Measurements from ENCODE around the gene DCDC2C.
A peak's percentile ranks its signal among the peaks of the same experiment; 100 is the strongest.
"Not testable (repeated sequence)": the region's sequence is repeated elsewhere in the genome, so short reads cannot be mapped to it uniquely, and the experiment has no call there.

The DCDC2C gene

DNA sequence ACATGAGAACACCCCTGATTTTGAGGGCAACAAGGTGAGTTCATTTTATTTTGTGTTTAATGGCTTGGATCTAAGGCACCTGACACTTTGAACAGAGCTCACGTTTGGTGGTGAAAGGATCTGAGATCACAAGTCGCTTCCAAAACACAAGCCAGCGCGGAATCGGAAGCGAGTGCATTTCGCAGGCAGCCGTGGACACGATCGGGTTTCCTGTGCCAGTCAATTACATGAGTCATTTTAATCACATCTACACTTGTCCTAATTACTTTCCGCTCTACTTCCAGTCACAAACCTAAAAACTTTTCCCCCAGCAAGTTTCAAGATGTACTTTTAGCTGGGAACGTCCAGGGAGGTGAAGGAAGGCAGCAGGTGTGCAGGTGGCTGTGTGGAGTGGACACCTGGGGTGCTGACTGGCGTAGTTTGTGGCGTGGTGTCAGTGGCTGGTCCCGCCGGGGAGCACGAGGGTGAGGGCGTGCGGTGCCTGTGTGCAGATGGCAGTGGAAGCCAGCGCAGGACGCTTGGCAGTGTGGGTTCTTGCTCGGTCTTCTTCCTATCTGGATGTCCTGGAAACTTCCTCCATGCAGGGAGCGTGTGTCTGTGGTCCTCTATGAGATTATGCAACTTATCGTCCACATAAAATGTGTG lies 75.6 kb downstream of the DCDC2C start:
- no peak for DNase-seq

DNA sequence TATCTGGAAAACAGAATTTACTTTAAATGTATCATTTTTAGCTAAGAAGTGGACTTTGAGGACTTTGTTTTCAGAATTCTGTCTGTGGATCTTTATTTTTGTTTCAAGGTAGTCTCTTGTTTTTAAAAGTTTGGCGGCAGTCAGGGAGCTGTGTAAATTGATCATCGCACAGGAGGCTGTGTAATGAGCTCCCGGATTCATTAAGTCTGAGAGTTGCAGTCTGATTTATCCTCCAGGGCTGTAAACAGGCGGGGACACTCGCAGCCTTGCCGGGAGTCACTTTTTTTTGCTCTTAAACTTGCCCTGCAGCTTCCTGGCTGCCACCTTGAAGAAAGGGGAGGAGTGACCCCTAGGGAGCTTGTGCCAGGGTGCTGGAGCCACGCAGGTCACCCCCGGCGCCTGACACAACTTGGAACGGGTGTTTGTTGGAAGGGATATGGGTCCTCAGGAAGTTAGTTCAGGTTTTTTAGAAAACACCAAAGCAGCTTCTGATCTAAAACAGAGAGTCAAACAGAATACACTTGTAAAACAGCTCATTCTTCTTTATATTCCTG lies 76.2 kb downstream of the DCDC2C start:
- no peak for DNase-seq

DNA sequence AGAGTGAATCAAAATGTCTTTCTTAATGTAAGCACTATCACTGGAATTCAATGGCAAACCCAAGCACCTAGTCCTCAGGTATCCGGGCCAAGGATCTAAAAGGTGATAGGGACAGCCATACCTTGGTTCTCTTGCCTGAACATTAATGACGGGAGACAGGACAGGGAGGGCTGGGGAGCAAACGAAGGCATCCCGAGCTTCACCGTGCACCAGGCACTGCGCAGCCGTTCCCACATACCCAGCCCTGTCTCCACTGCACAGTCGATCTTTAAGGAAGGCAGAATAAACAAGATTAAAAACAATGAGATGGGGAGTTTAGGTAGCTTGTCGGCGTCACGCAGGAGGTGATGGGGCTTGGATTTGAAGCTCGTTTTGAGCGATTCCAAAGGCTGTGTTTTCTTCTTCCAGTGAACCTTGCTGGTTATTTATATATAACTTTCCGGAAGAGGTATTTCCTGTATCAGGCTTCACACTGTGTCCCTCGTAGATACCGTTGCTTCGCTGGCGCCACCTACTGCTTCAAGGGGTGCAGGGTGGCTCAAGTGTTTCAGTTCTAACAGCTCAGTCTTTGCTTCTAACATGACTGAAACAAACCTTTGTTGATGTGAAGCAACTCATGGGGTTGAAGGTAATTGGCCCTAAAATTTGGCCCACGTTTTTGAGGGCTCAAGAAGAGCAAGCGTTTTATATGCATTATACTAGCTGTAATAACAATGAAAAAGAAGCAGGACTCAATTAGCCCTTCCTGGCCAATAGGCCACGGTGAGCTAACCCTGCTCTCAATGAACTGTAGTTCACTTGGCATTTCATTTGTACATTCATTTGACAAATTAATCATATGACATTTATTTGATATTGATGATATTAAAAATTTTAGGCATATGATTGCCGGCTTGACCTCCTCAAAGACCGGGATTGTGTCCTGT lies 77.4 kb downstream of the DCDC2C start:
- DNase-seq = peak; percentile 50

DNA sequence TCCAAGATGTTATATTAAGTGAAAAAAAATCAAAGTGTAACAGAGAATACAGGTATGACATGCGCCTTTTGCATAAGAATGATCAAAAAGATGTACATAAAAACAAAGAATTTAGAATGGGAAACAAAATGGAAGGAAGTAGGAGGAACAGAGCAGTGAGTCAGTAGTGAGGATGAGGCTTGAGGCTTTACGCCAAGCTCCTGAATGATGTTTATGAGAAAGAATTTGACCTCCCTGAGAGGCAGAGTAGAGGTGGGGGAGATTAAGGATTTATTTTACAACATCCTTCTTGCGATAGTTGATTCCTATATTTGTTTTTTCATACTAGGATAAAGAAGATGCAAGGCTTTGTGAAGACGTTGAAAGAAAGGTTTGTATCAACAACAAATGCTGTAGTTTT lies 81.4 kb downstream of the DCDC2C start:
- DNase-seq = no peak

DNA sequence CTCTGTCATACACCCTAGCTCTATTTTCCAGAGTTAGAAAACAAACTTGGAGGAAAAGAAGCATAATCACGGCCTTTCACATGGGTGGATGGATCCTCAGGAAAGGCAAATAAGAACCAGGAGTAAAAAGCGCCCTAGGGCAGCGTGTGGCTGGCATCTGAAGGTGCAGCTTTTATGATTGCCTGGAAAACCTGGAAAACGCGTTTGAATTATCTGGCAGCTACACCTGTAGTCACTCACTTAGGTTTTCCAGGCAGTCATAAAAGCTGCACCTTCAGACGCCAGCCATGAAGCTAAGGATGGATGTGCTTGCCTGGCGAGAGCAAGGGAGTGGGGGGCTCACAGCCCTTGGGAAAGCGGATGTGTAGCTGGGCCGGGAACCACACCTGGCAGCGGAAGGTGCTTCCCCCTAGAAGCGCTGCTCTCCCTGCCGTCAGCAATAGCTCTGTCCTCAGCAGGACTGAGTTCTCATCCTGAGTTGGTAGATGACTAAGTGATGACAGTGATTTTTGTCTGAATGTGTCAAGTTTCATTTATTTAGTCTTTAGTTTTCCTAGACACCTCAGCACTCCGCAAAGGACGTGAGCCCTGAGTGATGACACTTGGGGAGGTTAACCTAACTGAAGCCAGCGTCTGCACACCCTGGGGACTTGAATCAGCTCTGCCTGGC lies 82.0 kb downstream of the DCDC2C start:
- no peak for DNase-seq

DNA sequence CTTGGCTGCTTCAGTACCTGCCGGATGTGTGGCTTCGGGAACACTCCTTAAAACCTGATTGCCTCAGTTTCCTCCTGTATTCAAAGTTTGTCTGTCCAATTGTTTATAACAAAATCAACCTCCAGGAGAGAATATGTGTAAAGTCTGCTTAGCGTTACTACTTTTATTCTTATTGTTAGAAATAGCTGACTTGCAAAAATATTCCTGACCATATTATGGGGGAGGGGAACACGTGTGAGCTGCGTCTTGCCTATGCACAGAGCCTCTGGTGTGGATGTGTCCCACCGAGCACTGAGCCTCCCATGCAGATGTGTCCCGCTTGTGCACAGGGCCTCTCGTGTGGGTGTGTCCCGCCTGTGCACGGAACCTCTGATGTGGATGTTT lies 82.5 kb downstream of the DCDC2C start:
- no peak for DNase-seq

DNA sequence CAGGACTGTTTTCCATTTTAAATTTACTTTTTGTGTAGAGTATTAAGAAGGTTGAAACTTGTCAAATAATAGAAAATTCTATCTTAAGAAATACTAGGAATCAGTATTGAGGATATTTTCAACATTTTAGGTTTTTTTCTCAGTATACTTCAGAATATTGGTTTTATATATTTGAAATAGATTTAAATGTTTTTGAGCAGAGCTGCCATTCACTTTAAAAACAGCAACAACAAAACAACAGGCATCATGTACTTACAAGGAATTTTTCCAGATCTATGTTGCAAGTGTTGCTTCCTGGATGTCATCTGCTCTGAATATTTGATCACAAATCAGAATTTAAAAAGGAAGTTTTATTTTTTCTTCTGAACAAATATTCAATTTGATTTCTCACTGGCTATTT lies 84.4 kb downstream of the DCDC2C start:
- DNase-seq = no peak

DNA sequence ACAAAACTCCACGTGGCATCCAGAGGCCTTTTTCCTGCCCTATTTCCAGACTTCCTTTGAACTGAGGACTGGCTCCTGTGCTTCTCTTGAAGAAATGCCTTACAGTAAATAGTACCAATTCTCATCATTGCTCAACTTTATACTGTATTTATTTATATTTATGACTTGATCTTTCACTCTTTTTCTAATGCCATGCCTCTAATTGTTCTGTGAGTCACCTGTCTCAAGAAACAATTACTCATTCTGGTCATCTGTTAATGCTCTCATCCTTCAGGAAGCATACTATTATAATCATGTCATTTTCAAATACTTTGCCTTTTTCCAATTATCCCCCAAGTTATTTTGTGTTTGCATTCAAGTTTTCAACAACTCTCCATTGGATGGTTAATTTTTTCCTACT lies 85.9 kb downstream of the DCDC2C start:
- DNase-seq = no peak

DNA sequence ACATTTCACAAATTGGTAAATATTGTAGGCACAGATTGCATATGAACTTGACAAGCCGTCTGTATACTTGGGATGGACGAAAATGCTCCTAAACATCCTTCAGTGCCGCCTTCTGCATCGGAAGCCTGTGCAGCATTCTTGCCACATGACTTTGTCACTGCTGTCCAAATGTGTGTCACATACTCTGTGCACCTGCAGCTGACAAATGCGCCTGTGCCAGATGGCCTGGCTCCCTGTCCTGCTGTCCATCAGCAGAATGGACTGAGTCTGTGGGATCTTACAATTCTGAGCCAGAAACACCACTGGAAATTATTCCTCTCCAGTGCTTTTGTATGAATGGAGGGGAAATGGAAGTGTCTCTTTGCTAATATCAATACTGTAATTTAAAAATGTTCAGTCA lies 89.9 kb downstream of the DCDC2C start:
- no peak for DNase-seq

DNA sequence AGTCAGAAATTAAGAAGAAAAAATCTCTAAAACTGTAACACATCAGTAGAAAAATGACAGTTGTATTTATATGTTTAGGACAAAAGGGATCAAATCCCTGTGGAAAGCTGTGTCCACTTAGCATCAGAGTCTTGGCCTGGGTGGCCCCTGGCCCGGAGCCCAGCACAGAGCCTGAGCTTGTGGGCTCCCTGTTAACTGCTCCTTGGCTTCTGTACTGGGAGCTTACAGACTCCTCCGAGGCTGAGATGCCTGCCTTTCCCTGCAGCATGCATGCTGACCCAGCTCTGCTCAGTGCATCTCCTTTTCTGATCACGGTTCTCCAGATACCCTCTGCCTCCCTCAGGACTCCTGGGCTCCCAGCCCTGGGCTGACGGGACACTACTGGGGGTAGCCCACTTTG lies 98.1 kb downstream of the DCDC2C start:
- no peak for DNase-seq

DNA sequence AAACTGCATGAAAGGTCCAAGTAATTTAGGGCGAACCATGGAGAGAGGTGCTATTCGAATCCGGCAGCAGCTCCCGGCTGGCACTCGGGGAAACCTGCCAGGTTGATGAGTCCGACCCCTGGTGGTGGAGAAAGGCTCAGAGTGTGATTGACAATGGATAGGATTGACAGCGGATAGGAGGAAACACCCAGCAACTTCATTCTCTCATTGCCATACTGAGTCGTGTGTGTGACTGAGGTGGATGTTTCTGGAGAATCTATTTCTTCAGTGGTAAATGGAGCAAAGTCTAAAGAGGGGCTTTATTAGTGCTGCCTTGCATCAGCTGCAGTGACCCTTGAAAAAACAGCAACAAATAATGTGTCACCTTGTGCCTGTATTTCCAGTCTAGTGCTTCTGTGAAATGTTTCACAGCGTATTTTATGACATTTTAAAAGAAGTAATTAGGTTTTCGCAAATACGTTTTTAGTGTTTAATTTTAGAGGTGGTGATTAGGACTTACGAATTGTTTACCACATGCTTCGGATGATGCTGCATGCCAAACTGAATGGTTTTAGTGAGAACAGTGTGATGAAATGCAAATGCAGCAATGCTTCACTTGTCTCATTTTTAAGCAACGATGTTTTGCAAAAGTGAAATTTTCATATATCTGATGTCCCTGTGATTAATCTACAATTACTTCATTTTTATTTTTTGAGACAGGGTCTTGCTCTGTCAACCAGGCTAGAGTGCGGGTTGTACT lies 102.0 kb downstream of the DCDC2C start:
- DNase-seq = no peak

DNA sequence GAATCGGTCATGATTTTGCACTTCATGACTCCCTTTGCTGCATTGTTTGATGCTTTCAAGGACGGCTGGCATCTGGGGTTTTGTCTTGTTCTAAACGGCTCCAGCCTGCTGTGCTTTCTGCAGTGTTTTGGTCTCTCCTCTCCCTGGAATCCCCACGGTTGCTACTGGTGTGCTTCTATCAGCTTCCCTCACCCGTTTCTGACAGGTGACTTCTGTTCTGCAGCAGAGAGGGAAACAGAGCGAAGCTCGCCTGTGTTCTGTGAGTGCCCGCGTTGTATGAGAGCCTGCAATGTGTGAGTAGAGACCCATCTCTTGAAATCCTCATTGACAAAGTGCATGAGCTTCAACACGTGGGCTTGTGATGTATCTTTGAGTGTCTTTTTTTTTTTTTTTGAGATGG lies 102.8 kb downstream of the DCDC2C start:
- DNase-seq = no peak

DNA sequence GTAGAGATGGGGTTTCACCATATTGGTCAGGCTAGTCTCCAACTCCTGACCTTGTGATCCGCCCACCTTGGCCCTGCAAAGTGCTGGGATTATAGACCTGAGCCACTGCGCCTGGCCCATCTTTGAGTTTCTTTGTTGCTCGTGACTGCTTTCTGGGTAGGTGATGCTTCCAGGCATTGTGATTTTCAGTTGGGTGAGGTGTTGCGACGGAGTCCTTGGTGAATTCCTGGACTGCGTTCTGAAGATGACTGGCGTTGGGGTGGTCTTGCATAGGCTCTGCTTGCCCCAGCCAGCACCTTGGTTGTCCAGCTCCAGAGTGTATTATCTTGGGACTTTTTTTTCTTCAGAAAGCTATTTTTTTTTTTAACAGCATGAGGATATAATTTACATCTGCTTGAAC lies 103.4 kb downstream of the DCDC2C start:
- DNase-seq = no peak

DNA sequence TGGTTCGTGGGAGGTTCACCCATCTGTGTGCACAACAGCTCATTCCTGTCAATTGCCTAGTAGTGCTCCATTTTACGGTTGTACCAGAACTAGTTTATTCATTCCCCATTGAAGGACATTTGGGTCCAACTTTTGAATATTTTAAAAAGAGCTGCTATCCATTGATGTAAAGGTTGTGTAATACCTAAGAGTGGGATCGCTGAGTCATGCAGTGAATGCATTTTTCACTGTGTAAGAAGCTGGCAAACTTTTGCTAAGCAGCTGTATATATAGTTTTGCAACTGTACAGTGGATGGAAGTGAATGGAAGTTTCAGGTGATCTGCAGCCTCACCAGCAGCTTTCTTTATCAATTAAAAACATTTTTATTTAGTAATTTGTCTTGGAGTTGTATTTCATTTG lies 104.5 kb downstream of the DCDC2C start:
- DNase-seq = no peak

DNA sequence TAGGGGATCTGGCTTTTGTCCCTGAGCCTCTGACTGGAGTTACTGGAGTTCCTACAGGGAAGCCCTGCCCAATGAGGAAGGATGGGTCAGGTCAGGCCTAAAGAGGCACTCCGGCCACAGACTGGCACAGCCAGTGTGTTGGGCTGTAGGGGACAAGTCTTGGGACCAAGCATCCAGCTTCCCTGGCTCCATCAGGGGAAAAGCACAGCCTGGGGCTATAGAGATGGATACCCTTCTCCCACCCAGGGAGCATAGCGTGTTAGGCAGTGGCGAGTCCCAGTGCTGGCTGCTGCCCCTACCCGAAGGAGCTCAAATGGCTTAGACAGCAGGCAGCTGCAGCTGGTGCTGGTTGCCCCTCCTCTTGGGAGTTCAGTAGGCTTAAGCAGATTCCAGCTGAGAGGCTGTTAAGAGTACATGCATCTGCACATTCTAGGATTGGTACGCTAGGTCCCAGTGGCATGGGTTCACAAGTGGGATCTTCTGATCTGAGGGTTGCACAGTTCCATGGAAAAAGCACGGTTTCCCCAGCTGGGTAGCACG lies 111.4 kb downstream of the DCDC2C start:
- DNase-seq = no peak

DNA sequence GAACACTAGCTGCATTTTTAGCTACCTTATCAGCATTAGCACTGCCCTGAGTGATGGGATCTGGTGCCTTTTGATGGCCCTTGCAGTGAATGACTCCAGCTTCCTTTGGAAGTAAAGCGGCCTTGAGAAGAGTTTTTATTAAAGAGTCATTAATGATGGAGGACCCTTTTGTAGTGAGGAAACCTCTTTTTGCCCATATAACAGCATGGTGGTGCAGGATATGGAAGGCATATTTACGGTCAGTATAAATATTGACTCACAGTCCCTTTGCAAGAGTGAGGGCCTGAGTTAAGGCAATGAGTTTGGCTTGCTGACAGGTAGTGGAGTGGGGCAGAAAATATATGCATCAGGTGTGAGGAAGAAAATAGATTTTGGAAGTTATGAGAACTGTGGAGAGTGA lies 113.8 kb downstream of the DCDC2C start:
- not testable (repeated sequence) for DNase-seq

DNA sequence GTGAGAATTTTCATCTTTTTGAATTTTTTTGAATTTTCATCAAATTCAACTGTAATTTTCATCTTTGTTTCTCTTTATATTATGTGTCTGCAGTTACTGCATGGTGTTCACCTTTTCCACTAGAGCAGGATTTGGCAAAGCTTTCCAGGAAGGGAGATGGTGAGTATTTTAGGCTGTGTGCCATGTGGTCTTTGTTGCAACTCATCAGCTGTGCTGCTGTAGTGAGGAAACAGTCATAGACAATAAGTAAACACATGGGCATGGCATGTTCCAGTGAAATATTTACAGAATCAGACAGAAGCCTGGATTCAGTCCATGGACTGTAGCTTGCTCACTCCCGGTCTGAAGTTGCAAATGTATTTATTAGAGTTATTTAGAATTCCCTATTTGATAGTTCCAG lies 120.4 kb downstream of the DCDC2C start:
- DNase-seq = no peak

DNA sequence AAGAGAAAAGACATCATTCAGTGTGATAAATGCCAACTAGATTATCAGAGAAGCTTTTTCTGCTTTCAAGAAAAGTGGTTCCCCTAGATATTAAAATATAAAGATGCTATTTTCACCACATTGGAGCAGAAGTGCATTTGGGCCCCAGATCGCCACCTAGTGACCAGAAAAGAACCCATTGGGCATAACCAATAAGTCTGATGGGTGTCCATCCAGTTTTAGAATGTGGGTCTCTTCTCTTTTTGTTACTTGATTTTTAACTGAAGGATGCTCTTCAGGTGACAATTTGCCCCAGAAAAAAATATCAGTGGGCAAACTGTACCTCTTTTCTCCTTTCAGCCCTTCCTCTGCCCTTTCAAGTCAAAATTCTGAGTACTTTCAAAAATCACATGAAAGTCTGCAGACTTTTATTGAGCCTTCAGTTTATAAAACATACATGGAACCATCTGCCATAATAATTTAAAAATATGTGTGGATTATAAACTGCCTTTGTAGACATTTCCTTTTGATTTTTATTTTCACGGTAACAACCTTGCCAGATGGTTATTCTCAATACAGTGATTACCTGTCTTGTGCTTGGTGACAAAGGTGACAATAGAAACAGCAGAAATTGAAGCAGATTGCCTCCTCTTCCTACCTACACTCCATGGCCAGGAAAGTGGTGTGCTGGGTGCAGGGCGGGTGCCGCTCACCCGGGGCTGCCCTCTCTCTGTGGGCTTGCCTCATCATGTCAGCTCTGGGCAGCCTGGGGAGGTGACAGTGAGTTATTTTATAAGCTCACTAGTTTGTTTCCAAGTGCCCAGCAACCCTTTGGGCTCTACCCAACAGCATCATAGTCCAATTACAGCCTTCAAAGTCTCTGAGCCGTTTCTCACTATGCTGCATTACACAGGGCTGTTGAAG lies 124.5 kb downstream of the DCDC2C start:
- DNase-seq = no peak

DNA sequence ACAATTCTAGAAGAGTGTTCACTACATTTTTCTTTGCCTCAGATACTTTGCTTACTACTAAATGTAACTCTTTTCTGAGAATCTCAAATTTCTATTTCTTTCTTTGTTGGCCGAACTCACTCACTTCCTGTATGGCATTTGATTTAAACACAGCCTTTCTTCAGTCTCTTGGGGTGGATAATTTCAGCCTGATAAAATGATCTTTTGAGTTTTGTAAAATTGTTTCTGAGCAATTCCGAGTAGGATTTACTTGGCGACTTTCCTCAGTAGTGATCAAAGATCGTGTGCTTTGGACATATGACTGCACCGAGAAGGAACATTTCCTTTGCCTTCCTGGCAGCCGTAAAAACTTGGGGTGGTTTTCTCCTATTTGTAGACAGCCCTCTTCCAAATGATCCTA lies 127.4 kb downstream of the DCDC2C start:
- DNase-seq = no peak

DNA sequence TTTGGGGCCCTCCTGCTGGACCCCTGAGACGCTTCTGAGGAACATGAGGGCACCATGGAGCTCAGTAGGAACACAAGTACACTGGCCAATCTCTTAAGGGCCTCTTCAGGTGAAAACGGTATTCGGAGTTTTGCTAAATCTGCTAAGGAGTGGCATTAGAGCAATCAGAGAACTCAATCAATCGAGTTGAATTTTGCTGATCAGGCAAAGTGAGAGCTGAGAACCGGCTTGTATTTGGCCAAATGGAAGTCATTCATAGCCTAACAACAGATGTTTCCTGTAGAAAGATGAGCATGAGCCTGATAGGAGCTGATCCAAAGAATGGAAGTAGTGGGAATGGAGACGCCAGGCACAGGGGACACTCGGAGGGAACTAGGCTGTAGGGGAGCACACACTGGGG lies 133.7 kb downstream of the DCDC2C start:
- no peak for DNase-seq

DNA sequence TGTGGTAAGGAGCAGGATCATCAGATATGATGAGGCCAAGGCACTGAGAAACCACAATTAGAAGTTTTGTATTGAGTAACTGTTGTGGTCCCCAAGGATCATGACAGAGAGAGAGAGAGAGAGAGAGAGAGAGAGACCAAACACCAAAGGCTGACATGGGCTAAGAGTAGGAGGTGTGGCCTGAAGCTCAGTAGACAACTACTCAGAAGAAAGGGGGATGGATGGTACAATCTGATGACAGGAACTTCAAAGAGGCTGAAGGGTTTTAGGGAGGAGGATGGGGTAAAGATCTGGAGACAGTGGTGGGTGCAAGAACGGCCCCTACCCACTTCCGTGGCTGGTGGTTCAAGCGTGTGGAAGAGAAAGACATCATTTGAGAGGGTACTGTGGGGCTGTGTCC lies 135.0 kb downstream of the DCDC2C start:
- no peak for DNase-seq

DNA sequence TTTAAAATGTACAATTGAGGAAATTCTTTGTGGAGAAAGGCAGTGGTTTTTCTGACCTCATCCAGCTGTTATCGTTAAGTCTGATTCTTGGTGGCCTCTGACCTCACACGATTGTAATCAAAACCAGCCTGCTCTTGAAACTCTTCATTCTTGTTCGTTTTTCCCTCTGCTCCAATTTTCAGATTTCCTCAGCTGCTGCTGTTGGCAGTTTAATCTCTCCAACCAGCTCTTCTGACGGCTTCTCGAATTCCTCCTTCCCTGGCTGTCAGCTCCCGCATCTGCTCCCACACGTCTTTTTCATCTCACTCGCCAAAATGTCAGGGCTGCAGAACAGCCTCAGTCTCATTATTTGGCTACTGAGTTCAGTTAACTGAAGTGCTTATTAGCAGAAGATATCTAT lies 136.1 kb downstream of the DCDC2C start:
- no peak for DNase-seq
